Right atrium auricular region (tissue), 2 donors: ENCODE measurements around the gene APBA1. TPM values are rescaled to one million over a fixed set of nuclear protein-coding genes. Genes with fewer than 3 reads are reported as not detected.

Source experiments
- DNase-seq: peaks from one replicate; pipeline ENCODE4 v3.0.0-alpha.2; 2019; ENCODE audit warnings: low spot score
- H3K27ac ChIP-seq, 2 donors: fragments of 200-600 bp; sonication (generic); 1 replicate in 1 of 2; 2 replicates in 1 of 2; pipeline ENCODE4 v1.5.1; 2016 to 2019
- H3K27me3 ChIP-seq, 2 donors: fragments of 200-600 bp; sonication (generic); one replicate each; pipeline versions ENCODE4 v1.5.1 to v1.6.0; 2017 to 2019
- H3K36me3 ChIP-seq: fragments of 200-600 bp; sonication (generic); one replicate; pipeline ENCODE4 v1.5.1; 2016
- H3K4me1 ChIP-seq, 2 donors: fragments of 200-600 bp; sonication (generic); one replicate each; pipeline versions ENCODE4 v1.5.1 to v1.6.0; 2017 to 2019
- H3K4me3 ChIP-seq, 2 donors: fragments of 200-600 bp; sonication (generic); 1 replicate in 1 of 2; 2 replicates in 1 of 2; pipeline ENCODE4 v1.5.1; 2017 to 2019; ENCODE audit warnings: mild to moderate bottlenecking in 1 of 2, moderate library complexity in 1 of 2
- H3K9me3 ChIP-seq, 2 donors: fragments of 200-600 bp; sonication (generic); one replicate each; pipeline ENCODE4 v1.5.1; 2019
- CTCF ChIP-seq, 2 donors: fragments of 200-600 bp; sonication (generic); IDR thresholded peaks; one replicate each; pipeline ENCODE4 v1.5.1; 2019; ENCODE audit warnings: antibody characterized with exemption in 2 of 2
- total RNA-seq, 2 donors: library from RNA; depleted of rRNA; stranded (reverse); fragments of >200 nt; gene quantifications; one replicate each; pipeline ENCODE4 v1.1.0, GENCODE V29; 2016

APBA1 gene
- total RNA-seq, result 10 to 100 TPM in 1 of 2 donors, 1 to 10 TPM in 1; 5.6 to 12.1 TPM

- peaks cover 0 to 20% of the 10 kb centered on the region in 2 donors for H3K4me1 ChIP-seq
- peak within 1 kb of the TSS; percentile 86 to 89 for H3K27ac ChIP-seq
- TF ChIP-seq CTCF (IDR thresholded peaks at IDR 0.05), result peak in 1 of 2 donors; percentile 33
- H3K4me3 ChIP-seq, result peak within 1 kb of the TSS; percentile 88 to 91
- no peaks in the 10 kb centered on the region for H3K27me3 ChIP-seq
- no peaks in the 10 kb centered on the region for H3K9me3 ChIP-seq
- H3K36me3 ChIP-seq, result no peaks in the 10 kb centered on the region
- DNase-seq, result no peak
Observed at GRCh38 chr9:69671879-69672595, at the start of gene APBA1. TSS of gene APBA1 (minus strand) at chr9:69672371.

DNA sequence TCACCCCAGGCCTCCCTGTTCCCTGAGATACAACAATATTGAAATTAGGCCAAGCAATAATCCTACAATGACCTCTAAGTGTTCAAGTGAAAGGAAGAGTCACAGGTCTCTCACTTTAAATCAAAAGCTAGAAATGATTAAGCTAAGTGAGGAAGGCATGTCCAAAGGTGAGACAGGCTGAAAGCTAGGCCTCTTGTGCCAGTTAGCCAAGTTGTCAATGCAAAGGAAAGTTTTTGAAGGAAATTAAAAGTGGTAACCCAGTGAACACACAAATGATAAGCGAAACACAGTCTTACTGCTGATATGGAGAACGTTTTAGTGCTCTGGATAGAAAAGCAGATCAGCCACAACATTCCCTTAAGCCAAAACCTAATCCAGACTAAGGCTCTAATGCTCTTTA, 47.8 kb upstream of the APBA1 start:
- no peak overlapping the region for H3K4me3 ChIP-seq
- no peak overlapping the region for H3K27ac ChIP-seq
- DNase-seq, result no peak
- TF ChIP-seq CTCF (IDR thresholded peaks at IDR 0.05), result no peak
- peaks cover 18% of the 10 kb centered on the region for H3K36me3 ChIP-seq
- H3K27me3 ChIP-seq, result no peaks in the 10 kb centered on the region
- H3K4me1 ChIP-seq, result no peaks in the 10 kb centered on the region
- no peaks in the 10 kb centered on the region for H3K9me3 ChIP-seq

GRCh38 chr9:69719367-69719766, 47.2 kb upstream of the APBA1 start:
- no peaks in the 10 kb centered on the region for H3K9me3 ChIP-seq
- no peak for TF ChIP-seq CTCF (IDR thresholded peaks at IDR 0.05)
- H3K27ac ChIP-seq, result no peak overlapping the region
- no peaks in the 10 kb centered on the region for H3K27me3 ChIP-seq
- no peak for DNase-seq
- peaks cover 18% of the 10 kb centered on the region for H3K36me3 ChIP-seq
- H3K4me3 ChIP-seq, result no peak overlapping the region
- no peaks in the 10 kb centered on the region for H3K4me1 ChIP-seq

DNA sequence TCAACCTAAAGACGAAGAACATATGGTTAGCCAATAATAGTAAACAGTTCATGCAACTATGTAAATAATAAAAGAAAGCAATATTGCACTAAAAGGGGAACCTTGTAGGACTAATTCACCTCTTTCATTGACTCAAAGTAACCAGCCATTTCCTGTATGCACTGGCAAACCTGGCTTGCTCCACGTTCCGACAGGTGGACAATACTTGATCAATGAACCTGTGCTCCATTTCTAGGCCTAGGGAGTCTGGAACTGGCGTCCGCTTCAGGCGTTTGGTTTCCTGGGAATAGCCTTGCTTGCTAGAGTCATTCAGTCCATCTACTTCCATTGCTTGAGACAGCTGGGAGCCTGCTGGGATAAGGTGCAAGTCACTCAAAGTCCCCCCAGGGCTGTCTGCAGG, 46.0 kb upstream of the APBA1 start:
- no peaks in the 10 kb centered on the region for H3K9me3 ChIP-seq
- no peak for TF ChIP-seq CTCF (IDR thresholded peaks at IDR 0.05)
- no peak for DNase-seq
- peaks cover 16% of the 10 kb centered on the region for H3K36me3 ChIP-seq
- H3K4me1 ChIP-seq, result no peaks in the 10 kb centered on the region
- H3K4me3 ChIP-seq, result no peak overlapping the region
- no peaks in the 10 kb centered on the region for H3K27me3 ChIP-seq
- no peak overlapping the region for H3K27ac ChIP-seq

GRCh38 chr9:69715825-69716224, 43.7 kb upstream of the APBA1 start:
- H3K4me1 ChIP-seq, result no peaks in the 10 kb centered on the region
- TF ChIP-seq CTCF (IDR thresholded peaks at IDR 0.05), result no peak
- H3K9me3 ChIP-seq, result no peaks in the 10 kb centered on the region
- no peaks in the 10 kb centered on the region for H3K27me3 ChIP-seq
- H3K27ac ChIP-seq, result no peak overlapping the region
- peaks cover 13% of the 10 kb centered on the region for H3K36me3 ChIP-seq
- no peak for DNase-seq
- H3K4me3 ChIP-seq, result no peak overlapping the region

- H3K9me3 ChIP-seq, result no peaks in the 10 kb centered on the region
- TF ChIP-seq CTCF (IDR thresholded peaks at IDR 0.05), result no peak
- peaks cover 13% of the 10 kb centered on the region for H3K36me3 ChIP-seq
- H3K27me3 ChIP-seq, result no peaks in the 10 kb centered on the region
- no peak for DNase-seq
- no peaks in the 10 kb centered on the region for H3K4me1 ChIP-seq
- no peak overlapping the region for H3K4me3 ChIP-seq
- no peak overlapping the region for H3K27ac ChIP-seq
Observed at GRCh38 chr9:69715096-69715495, 42.9 kb upstream of the APBA1 start.
